GM18951 (cell line): ENCODE measurements around the gene NGF.

Experiments
- POLR2A ChIP-seq: IDR thresholded peaks from 4 replicates; pipeline ENCODE4 v1.6.1; 2011; ENCODE audit warnings: mild to moderate bottlenecking; ENCODE audit not compliant: insufficient read length, insufficient read depth; ENCODE audit errors: extremely low read depth
- in situ Hi-C: fragments of 300-500 bp; cut with MboI; formaldehyde crosslinking; loops from one replicate; pipeline ENCODE4 v1.12.0; 2022; ENCODE audit warnings: low sequenced_read_pairs, mixed read lengths, inconsistent platforms; ENCODE audit not compliant: unreplicated experiment

Gene NGF

DNA sequence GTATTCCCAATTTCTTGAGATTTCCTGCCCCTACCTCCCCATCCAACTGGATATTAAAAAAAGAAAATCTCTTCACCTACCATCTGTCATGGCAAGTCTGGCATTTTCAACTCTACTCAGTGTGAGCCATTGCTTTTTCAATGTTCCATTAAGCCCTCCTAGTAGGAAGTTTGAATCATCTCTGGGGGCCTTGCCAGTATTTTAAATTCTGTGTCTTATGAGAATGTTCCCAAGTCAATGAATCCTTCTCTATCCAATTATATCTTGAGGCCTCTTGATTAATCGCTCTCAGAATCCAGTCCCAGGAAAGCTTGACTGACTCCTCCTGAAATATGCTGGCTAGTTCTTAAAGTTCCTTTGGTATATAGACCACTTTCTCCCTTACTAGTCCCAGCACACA, 91.5 kb downstream of the NGF start:
- no peak for TF ChIP-seq POLR2A
- in situ Hi-C loops, result no loop called here

DNA sequence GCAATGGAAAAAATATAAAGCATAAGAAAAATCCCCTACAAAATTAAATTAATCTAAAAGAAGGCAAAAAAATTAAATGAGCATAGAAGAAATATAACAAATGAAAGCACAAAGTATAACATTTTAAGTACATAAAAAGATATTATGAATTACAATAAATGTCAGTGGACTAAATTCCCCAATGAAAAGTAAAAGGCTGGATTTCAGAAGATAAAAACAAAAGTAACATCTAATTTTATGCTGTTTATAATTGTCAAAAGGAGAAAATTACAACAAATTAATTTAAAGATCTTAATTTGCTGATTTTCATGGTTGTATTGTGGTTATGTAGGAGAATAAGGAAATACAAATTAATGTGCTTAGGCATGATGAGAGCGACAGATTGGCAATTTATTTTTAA, 92.8 kb downstream of the NGF start:
- no peak for TF ChIP-seq POLR2A
- in situ Hi-C loops, result no loop called here

- in situ Hi-C loops, result no loop called here
- no peak for TF ChIP-seq POLR2A
Observed at GRCh38 chr1:115242543-115242942, 95.5 kb downstream of the NGF start.

DNA sequence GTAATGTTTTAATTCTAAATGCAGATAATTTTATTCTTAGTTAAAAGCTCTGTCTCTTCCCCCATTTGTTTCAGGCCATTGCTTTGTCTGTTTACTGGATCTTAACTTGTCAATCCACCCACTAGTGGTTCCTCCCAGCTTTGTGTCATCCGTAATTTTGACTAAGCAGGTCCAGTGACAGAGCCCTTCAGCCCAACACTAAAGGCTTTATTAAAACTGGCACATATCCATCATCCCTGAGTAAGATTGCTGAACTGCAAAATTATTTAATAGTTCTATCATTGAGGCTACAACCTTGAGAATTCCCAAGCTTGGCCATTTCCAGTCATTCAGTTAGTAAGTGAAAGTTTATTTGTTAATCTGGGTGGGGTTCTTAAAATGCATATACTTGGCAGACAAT, 96.7 kb downstream of the NGF start:
- in situ Hi-C loops, result no loop called here
- no peak for TF ChIP-seq POLR2A

- TF ChIP-seq POLR2A, result no peak
- in situ Hi-C loops, result no loop called here
Observed at GRCh38 chr1:115240297-115240696, 97.8 kb downstream of the NGF start.

GRCh38 chr1:115239426-115239825, 98.6 kb downstream of the NGF start:
- no peak for TF ChIP-seq POLR2A
- in situ Hi-C loops, result no loop called here

DNA sequence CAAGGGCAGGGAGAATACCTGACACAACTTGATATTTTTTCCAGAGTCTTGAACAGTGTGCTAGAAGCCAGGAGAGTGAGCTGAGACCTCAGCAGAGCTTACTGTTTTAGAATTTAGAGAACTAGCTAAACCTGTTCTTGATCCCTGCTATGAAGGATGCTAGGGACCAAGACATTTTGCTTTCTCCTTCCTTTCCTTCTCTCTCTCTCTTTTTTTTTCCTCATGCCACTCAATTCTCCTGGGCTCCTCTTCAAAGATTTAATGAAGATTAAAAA, 99.0 kb downstream of the NGF start:
- TF ChIP-seq POLR2A, result no peak
- in situ Hi-C loops, result no loop called here

GRCh38 chr1:115238336-115239147, 99.5 kb downstream of the NGF start:
- in situ Hi-C loops, result no loop called here
- TF ChIP-seq POLR2A, result no peak

GRCh38 chr1:115237507-115237906, 100.5 kb downstream of the NGF start:
- in situ Hi-C loops, result no loop called here
- TF ChIP-seq POLR2A, result no peak

GRCh38 chr1:115237023-115237422, 101.0 kb downstream of the NGF start:
- no peak for TF ChIP-seq POLR2A
- in situ Hi-C loops, result no loop called here
